Adrenal gland (tissue), 5 donors: ENCODE data around the gene ADAMTS18.

Experiments used
- POLR2A ChIP-seq, 2 donors: fragments of 450-650 bp; IDR thresholded peaks; one replicate each; pipeline ENCODE4 v1.6.1; 2017; ENCODE audit warnings: antibody characterized with exemption in 2 of 2, mild to moderate bottlenecking in 2 of 2, moderate library complexity in 1 of 2
- TF ChIP-seq, protein P1 (sequence below), 6 experiments: fragments of 450-650 bp in 4 of 6; fragments of 200-600 bp in 2 of 6; sonication (generic) in 1 of 6; IDR thresholded peaks; 1 replicate in 5 of 6; 2 replicates in 1 of 6; pipeline versions ENCODE4 v1.5.1 to v1.8.0; 2016 to 2021; ENCODE audit warnings: antibody characterized with exemption in 6 of 6, mild to moderate bottlenecking in 2 of 6, moderate library complexity in 1 of 6
- donor health status: DM: no; HTN: no; CAD: no.

DNA sequence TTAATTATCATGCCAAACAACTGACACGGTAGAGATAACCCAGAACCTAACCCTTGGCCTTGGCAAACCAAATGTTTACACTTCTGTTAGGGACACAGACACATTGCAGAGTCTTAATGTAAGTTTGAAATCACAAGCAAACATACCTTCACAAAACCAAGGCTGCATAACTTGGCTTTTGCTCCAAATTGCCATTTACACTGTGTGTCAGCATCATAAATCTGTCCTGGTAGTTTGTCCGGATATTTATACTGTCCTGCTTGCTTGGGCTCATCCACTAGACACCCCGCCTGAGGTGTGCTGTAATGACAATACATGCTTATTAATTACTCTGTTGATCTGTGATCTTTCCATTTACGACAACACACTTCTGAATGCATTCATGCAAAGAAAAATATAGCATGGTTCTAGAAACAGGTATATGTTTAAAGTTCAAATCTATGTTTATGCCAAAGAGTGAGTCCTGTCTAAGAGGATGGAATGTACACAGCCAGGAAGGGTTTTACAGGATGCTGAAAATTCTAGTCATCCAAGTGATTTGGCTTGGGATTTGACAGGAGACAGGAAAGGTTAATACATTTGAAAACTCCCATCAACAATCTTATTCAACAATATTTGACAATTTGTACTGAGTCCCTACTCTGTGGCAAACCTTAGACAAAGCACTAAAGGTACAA lies 81.1 kb downstream of the ADAMTS18 start:
- TF ChIP-seq POLR2A (IDR thresholded peaks at IDR 0.05): no peak
- TF ChIP-seq, protein P1, sequence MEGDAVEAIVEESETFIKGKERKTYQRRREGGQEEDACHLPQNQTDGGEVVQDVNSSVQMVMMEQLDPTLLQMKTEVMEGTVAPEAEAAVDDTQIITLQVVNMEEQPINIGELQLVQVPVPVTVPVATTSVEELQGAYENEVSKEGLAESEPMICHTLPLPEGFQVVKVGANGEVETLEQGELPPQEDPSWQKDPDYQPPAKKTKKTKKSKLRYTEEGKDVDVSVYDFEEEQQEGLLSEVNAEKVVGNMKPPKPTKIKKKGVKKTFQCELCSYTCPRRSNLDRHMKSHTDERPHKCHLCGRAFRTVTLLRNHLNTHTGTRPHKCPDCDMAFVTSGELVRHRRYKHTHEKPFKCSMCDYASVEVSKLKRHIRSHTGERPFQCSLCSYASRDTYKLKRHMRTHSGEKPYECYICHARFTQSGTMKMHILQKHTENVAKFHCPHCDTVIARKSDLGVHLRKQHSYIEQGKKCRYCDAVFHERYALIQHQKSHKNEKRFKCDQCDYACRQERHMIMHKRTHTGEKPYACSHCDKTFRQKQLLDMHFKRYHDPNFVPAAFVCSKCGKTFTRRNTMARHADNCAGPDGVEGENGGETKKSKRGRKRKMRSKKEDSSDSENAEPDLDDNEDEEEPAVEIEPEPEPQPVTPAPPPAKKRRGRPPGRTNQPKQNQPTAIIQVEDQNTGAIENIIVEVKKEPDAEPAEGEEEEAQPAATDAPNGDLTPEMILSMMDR (IDR thresholded peaks at IDR 0.05): no peak
